AG04450 (cell line): ENCODE results near the gene CTSC. TPM values are rescaled to one million over a fixed set of nuclear protein-coding genes. Genes with fewer than 3 reads are reported as not detected.

ENCODE experiments used
- CTCF ChIA-PET: fragments of 300-600, 350-600 bp; formaldehyde crosslinking; extraction: SDS; loops from one replicate; lab custom pipeline; 2022; ENCODE audit warnings: antibody characterized with exemption, inconsistent platforms; lab: Charles Lee
- POLR2A ChIA-PET: fragments of 350-600 bp; formaldehyde crosslinking; extraction: SDS; loops from one replicate; lab custom pipeline; 2021; ENCODE audit warnings: antibody characterized with exemption, inconsistent platforms; lab: Yijun Ruan, JAX
- DNase-seq: peaks from one replicate; pipeline ENCODE4 v3.0.0-alpha.2; 2011; ENCODE audit warnings: low read depth, low spot score
- H3K27ac ChIP-seq: one replicate; pipeline ENCODE4 v1.5.1; 2012; ENCODE audit warnings: low read depth, low read length, control low read depth
- H3K27me3 ChIP-seq: one replicate; pipeline ENCODE4 v1.6.0; 2012; ENCODE audit warnings: low read length; ENCODE audit not compliant: control insufficient read depth, insufficient read depth
- H3K4me3 ChIP-seq: 2 replicates; pipeline ENCODE4 v1.5.1; 2011; ENCODE audit warnings: mild to moderate bottlenecking, low read depth, low read length, control low read depth
- H3K9me3 ChIP-seq: 2 replicates; pipeline ENCODE4 v1.5.1; 2012; ENCODE audit warnings: low read length; ENCODE audit not compliant: control insufficient read depth, insufficient read depth
- polyA plus RNA-seq: library from polyadenylated mRNA; depleted of rRNA; stranded (reverse); fragments of >200 nt; gene quantifications from 2 replicates; pipeline ENCODE4 v1.2.3, GENCODE V29; 2011
- TF ChIP-seq, protein P1 (sequence below): IDR thresholded peaks from 2 replicates; pipeline ENCODE4 v1.5.1; 2011; ENCODE audit warnings: low read depth, low read length, control low read depth, inconsistent platforms

Gene CTSC
- polyA plus RNA-seq, 1 experiment = 565 TPM

DNA sequence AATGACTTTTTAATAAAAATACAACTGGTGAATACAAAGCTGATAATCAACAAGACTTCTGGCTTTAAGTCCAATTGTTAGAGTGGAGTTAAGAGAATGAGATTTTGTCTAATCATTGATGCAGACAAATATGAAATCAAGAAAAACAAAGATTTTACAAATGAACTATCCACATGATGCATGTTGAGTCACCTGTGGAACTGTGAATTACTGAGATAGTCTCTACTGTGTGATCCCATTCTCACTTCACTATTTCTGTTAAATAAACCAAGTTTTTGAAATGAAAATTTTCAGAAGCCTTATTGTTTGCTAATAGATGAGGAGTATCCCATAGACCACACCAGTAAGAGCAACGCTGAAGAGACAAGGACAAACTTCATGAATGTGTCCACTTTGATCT, 8.4 kb upstream of the CTSC start:
- Histone ChIP-seq H3K4me3 (no peak overlapping the region), H3K27me3 (no peaks in the 10 kb centered on the region), H3K27ac (no peak overlapping the region), H3K9me3 (no peaks in the 10 kb centered on the region)
- ChIA-PET CTCF (interaction anchor here (1.7 kb wide), 1 partner anchor 198 kb away, joined by 4 read pairs; no protein-coding TSS in a partner anchor), POLR2A (no interaction called here)
- TF ChIP-seq, protein P1, sequence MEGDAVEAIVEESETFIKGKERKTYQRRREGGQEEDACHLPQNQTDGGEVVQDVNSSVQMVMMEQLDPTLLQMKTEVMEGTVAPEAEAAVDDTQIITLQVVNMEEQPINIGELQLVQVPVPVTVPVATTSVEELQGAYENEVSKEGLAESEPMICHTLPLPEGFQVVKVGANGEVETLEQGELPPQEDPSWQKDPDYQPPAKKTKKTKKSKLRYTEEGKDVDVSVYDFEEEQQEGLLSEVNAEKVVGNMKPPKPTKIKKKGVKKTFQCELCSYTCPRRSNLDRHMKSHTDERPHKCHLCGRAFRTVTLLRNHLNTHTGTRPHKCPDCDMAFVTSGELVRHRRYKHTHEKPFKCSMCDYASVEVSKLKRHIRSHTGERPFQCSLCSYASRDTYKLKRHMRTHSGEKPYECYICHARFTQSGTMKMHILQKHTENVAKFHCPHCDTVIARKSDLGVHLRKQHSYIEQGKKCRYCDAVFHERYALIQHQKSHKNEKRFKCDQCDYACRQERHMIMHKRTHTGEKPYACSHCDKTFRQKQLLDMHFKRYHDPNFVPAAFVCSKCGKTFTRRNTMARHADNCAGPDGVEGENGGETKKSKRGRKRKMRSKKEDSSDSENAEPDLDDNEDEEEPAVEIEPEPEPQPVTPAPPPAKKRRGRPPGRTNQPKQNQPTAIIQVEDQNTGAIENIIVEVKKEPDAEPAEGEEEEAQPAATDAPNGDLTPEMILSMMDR = no peak
- DNase-seq = no peak

DNA sequence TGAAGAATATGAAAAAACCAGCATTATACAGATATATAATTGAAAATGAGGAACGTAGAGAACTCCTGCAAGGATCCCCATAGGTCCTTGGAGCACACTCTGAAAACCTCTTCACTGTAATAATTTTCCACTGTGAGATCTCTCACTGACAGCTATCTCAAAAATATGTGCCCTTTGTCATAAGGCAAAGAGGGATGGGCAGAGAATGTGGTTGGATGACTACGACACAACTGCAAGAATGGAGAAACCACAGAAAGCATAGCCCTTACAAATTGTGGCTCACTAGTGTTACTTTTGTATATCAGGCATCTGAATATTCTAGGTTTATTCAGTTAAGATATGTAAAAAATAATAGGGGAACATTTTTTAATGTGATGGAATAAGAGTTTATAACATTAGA, 7.9 kb upstream of the CTSC start:
- CTCF ChIA-PET = interaction anchor here (0.6 to 1.7 kb wide), 4 partner anchors 9 to 1406 kb away, joined by 3 to 4 read pairs (median 4); no protein-coding TSS in a partner anchor
- DNase-seq = no peak
- Histone ChIP-seq H3K27me3 (no peaks in the 10 kb centered on the region), H3K4me3 (no peak overlapping the region), H3K27ac (no peak overlapping the region), H3K9me3 (no peaks in the 10 kb centered on the region)
- TF ChIP-seq, protein P1 = no peak
- POLR2A ChIA-PET = interaction anchor here (0.6 kb wide), 1 partner anchor 12 kb away, joined by 5 read pairs; no protein-coding TSS in a partner anchor

DNA sequence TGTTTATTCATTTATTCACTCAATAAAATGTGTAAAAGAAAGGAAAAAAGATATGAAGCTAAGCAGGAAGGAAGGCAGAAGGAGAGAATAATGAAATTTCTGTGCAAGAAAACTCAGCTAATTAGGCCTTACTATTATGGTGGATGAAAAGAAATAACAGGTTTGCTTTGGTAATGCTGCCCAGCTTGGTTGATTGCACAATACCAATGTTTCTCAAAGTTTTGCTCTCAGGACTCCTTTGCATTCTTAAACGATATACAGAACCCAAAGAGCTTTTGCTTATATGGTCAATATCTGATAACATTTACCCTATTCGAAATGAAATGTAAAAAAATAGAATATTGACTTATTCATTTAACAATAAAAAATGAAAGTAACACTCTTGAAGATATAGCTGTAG, 7.3 kb upstream of the CTSC start:
- no peak for DNase-seq
- Histone ChIP-seq H3K9me3 (no peaks in the 10 kb centered on the region), H3K27ac (no peak overlapping the region), H3K27me3 (no peaks in the 10 kb centered on the region), H3K4me3 (no peak overlapping the region)
- POLR2A ChIA-PET = interaction anchor here (0.6 kb wide), 1 partner anchor 12 kb away, joined by 5 read pairs; no protein-coding TSS in a partner anchor
- CTCF ChIA-PET = interaction anchor here (0.6 to 1.7 kb wide), 4 partner anchors 9 to 1406 kb away, joined by 3 to 4 read pairs (median 4); no protein-coding TSS in a partner anchor
- TF ChIP-seq, protein P1 = no peak

DNA sequence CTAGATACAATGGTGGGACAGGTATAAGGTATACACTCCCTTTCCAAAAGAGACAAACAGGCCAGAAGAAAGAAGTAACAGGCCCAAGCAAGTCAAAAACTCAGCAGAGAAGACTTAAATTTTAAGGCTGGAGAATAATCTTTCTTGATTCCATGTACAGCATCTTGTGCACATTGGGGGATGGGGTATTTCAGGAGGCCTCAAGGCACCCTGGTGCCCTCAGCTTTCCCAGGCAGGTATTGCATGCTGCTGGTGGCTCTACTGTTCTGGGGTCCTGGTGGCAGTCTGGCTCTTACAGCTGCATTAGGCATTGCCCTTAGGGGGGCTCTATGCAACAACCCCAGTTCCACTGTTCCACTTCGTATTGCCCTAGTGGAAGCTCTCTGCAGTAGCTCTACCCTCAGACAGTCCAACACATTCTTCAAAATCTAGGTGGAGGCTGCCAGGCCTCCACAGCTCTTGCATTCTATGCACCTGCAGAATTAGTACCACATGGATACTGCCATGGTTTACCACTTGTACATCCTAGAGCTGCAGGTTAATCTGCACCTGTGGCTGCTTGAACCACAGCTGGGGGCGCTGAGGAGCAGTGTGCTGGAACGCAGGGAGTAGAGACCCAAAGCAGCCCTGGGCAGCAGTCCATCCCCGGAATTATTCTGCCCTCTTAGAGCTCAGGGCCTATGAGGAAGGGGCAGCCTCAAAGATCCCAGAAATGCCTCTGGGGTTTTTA, 4.2 kb upstream of the CTSC start:
- POLR2A ChIA-PET = no interaction called here
- no peak overlapping the region for H3K27ac ChIP-seq
- TF ChIP-seq, protein P1 = no peak
- no peak for DNase-seq
- CTCF ChIA-PET = interaction anchor here (1.1 kb wide), 1 partner anchor 203 kb away, joined by 3 read pairs; no protein-coding TSS in a partner anchor
- H3K9me3 ChIP-seq = peaks cover 2% of the 10 kb centered on the region; the same call in 1 of the 2 replicates
- no peaks in the 10 kb centered on the region for H3K27me3 ChIP-seq
- no peak overlapping the region for H3K4me3 ChIP-seq

DNA sequence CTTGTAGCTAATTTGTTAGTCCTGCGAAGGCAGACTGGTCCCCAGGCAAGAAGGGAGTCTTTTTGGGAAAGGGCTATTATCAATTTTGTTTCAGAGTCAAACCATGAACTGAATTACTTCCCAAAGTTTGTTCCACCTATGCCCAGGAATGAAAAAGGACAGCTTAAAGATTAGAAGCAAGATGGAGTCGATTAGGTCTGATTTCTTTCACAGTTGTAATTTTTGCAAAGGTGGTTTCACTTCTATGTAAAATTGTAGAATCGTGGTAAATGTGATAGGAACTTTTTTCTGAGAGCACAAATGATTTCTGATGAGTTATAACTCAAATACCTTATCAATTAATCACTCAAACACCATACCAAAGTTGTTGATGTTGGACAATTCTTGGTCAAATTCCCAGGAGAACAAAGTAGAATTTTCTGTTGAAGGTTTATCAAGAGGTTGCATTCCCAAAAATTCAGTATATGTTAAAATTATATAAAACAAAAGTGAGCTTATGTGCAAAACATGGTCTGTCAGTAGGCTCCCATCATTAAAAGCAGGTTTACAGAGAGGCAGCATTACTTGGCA, 2.9 kb upstream of the CTSC start:
- H3K4me3 ChIP-seq = no peak overlapping the region
- no peak overlapping the region for H3K27ac ChIP-seq
- H3K9me3 ChIP-seq = peaks cover 2% of the 10 kb centered on the region; the same call in 1 of the 2 replicates
- POLR2A ChIA-PET = interaction anchor here (0.8 kb wide), 1 partner anchor 77 kb away, joined by 3 read pairs; no protein-coding TSS in a partner anchor
- CTCF ChIA-PET = no interaction called here
- TF ChIP-seq, protein P1 = no peak
- DNase-seq = no peak
- H3K27me3 ChIP-seq = no peaks in the 10 kb centered on the region
